OCI-LY1 (cell line): ENCODE data around the gene KDM5C.

Experiments used
- EZH2 ChIP-seq: fragments of 200-600 bp; sonication (generic), shearing (Covaris generic); IDR thresholded peaks from 2 replicates; pipeline ENCODE4 v1.8.0; 2017; ENCODE audit warnings: borderline replicate concordance, mixed run types, mild to moderate bottlenecking, antibody characterized with exemption, low read length, moderate library complexity, mixed read lengths
- TF ChIP-seq, protein P1 (sequence below): fragments of 200-600 bp; sonication (generic), shearing (Covaris generic); IDR thresholded peaks from 2 replicates; pipeline ENCODE4 v1.5.1; 2017; ENCODE audit warnings: mild to moderate bottlenecking, antibody characterized with exemption, low read length, moderate library complexity, mixed read lengths

DNA sequence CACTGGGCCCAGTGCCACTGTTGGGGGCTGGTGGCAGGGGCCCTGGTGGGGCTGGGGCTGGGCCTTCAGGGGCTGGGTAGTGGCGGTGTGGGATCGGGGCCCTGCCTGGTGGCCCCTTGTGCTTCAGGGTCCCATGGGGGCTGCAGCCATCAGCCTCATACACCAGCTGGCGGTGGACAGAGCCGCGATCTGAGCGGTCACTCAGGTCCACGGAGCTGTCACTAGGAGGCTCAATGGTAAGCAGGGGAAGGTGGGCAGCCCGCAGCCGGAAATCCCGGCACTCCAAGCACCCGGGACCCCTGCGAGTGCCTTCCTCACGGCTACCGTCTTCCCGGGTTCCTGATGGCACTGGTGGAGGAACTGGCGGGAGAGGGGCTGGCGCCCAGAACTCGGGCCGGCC, 25.5 kb upstream of the KDM5C start:
- TF ChIP-seq, protein P1, sequence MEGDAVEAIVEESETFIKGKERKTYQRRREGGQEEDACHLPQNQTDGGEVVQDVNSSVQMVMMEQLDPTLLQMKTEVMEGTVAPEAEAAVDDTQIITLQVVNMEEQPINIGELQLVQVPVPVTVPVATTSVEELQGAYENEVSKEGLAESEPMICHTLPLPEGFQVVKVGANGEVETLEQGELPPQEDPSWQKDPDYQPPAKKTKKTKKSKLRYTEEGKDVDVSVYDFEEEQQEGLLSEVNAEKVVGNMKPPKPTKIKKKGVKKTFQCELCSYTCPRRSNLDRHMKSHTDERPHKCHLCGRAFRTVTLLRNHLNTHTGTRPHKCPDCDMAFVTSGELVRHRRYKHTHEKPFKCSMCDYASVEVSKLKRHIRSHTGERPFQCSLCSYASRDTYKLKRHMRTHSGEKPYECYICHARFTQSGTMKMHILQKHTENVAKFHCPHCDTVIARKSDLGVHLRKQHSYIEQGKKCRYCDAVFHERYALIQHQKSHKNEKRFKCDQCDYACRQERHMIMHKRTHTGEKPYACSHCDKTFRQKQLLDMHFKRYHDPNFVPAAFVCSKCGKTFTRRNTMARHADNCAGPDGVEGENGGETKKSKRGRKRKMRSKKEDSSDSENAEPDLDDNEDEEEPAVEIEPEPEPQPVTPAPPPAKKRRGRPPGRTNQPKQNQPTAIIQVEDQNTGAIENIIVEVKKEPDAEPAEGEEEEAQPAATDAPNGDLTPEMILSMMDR, result no peak
- no peak for TF ChIP-seq EZH2
